Astrocyte (in vitro differentiated cells and primary cell): ENCODE results near the gene BMPR1A.

Experiments
- EZH2 ChIP-seq: IDR thresholded peaks from 2 replicates; pipeline ENCODE4 v1.6.1; 2012; ENCODE audit warnings: mild to moderate bottlenecking, low read length, inconsistent platforms; ENCODE audit not compliant: insufficient read depth
- TF ChIP-seq, protein P1 (sequence below): IDR thresholded peaks from 2 replicates; pipeline ENCODE4 v1.5.1; 2011; ENCODE audit warnings: low read depth, mild to moderate bottlenecking, inconsistent platforms, low read length, moderate library complexity; ENCODE audit not compliant: insufficient read depth

DNA sequence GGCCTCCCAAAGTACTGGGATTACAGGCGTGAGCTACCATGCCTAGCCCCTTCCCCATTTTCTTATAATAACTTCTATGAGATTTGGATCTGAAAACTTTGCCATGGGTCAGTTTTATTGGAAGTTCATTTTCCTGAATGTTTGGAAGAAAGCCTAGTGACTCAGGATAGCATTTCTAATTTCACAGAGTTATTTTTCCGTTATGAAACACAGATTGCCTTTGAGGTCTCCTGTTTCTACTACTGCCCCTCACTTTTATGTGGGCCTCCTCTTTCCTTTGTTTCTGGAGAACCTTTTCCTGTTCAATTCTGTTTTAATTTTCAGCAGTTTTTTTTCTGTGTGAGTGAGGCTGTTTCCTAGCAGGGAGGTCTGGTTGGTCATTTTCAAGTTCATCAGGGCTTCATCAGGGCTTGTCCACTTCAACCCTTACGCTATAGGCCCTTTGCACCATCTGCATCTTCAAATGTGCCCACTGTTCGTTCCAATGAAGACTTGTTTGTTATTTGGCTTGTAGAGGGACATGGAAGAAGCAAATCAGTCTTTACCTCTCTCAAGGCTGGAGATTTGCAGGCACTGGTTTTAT is 58.7 kb downstream of the BMPR1A start:
- TF ChIP-seq, protein P1, sequence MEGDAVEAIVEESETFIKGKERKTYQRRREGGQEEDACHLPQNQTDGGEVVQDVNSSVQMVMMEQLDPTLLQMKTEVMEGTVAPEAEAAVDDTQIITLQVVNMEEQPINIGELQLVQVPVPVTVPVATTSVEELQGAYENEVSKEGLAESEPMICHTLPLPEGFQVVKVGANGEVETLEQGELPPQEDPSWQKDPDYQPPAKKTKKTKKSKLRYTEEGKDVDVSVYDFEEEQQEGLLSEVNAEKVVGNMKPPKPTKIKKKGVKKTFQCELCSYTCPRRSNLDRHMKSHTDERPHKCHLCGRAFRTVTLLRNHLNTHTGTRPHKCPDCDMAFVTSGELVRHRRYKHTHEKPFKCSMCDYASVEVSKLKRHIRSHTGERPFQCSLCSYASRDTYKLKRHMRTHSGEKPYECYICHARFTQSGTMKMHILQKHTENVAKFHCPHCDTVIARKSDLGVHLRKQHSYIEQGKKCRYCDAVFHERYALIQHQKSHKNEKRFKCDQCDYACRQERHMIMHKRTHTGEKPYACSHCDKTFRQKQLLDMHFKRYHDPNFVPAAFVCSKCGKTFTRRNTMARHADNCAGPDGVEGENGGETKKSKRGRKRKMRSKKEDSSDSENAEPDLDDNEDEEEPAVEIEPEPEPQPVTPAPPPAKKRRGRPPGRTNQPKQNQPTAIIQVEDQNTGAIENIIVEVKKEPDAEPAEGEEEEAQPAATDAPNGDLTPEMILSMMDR, result no peak
- TF ChIP-seq EZH2, result no peak
